ENCODE measurements around the gene ALLC. TPM values are rescaled to one million over a fixed set of nuclear protein-coding genes. Genes with fewer than 3 reads are reported as not detected.

ALLC gene
- total RNA-seq, 1 experiment from 2014 or later: not detected

GRCh38 chr2:3651691-3652648 lies 6.0 kb upstream of the ALLC start:
- Histone ChIP-seq H3K27ac (ENCODE audit: low read length) (no peak overlapping the region), H3K4me3 (ENCODE audit: low read length) (peak overlapping the region; percentile 29; the same call in 1 of the 2 replicates), H3K4me2 (ENCODE audit: low read length) (peak overlapping the region; percentile 69), H3K36me3 (ENCODE audit: low read depth, low read length) (no peaks in the 10 kb centered on the region), H3K4me1 (ENCODE audit: insufficient read depth, low read length) (peaks cover 6% of the 10 kb centered on the region; the same call in 1 of the 2 replicates), H3K9ac (ENCODE audit: low read length) (no peak overlapping the region), H4K20me1 (ENCODE audit: low read length) (no peaks in the 10 kb centered on the region), H3K9me3 (ENCODE audit: low read length) (no peaks in the 10 kb centered on the region), H3K9me2 (replicated peaks; ENCODE audit: low read length) (no peaks in the 10 kb centered on the region), H3F3A (ENCODE audit: low read length, unreplicated experiment) (no peaks in the 10 kb centered on the region), H2AFZ (ENCODE audit: low read length) (peak overlapping the region; percentile 79), H3K27me3 (ENCODE audit: low read length) (no peaks in the 10 kb centered on the region; the same call in 1 of the 2 replicates), H3K79me2 (ENCODE audit: low read length) (no peaks in the 10 kb centered on the region)
- peak; percentile 19 for ATAC-seq
- intact Hi-C loops (cut with micrococcal nuclease): loop anchor here (1.0 to 5.0 kb wide), 5 partner anchors 73 to 275 kb away; partner anchors contain the start of genes EIPR1 and TRAPPC12
- ChIA-PET POLR2A (ENCODE audit: unreplicated experiment) (no interaction called here), CTCF (no interaction called here)
- BruUV-seq (replicated peaks): no TSS peak
- TF ChIP-seq, protein P1, sequence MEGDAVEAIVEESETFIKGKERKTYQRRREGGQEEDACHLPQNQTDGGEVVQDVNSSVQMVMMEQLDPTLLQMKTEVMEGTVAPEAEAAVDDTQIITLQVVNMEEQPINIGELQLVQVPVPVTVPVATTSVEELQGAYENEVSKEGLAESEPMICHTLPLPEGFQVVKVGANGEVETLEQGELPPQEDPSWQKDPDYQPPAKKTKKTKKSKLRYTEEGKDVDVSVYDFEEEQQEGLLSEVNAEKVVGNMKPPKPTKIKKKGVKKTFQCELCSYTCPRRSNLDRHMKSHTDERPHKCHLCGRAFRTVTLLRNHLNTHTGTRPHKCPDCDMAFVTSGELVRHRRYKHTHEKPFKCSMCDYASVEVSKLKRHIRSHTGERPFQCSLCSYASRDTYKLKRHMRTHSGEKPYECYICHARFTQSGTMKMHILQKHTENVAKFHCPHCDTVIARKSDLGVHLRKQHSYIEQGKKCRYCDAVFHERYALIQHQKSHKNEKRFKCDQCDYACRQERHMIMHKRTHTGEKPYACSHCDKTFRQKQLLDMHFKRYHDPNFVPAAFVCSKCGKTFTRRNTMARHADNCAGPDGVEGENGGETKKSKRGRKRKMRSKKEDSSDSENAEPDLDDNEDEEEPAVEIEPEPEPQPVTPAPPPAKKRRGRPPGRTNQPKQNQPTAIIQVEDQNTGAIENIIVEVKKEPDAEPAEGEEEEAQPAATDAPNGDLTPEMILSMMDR (conservative IDR thresholded peaks at IDR 0.05; ENCODE audit: low read depth, low read length): no peak
- no peak for TF ChIP-seq EZH2 (IDR thresholded peaks at IDR 0.05; ENCODE audit: low read length, unreplicated experiment)
- no peak for TF ChIP-seq EZH2phosphoT487 (IDR thresholded peaks at IDR 0.05; ENCODE audit: borderline replicate concordance, low read length)
- DNase-seq: peak; percentile 6

GRCh38 chr2:3652896-3653625 lies 4.9 kb upstream of the ALLC start:
- TF ChIP-seq EZH2 (IDR thresholded peaks at IDR 0.05; ENCODE audit: low read length, unreplicated experiment): no peak
- intact Hi-C loops (cut with micrococcal nuclease): loop anchor here (5.0 kb wide), 3 partner anchors 116 to 276 kb away; partner anchors contain the start of genes EIPR1 and TRAPPC12
- no peaks in the 10 kb centered on the region; the same call in 1 of the 2 replicates for H3K27me3 ChIP-seq (ENCODE audit: low read length)
- H3K9ac ChIP-seq (ENCODE audit: low read length): no peak overlapping the region
- ChIA-PET POLR2A (ENCODE audit: unreplicated experiment) (interaction anchor here (0.7 kb wide), 1 partner anchor 43 kb away, joined by 3 read pairs; no protein-coding TSS in a partner anchor), CTCF (interaction anchor here (0.6 kb wide), 1 partner anchor 1635 kb away, joined by 3 read pairs; no protein-coding TSS in a partner anchor)
- no peak overlapping the region for H2AFZ ChIP-seq (ENCODE audit: low read length)
- DNase-seq (no peak), ATAC-seq (no peak)
- no peaks in the 10 kb centered on the region for H3K9me2 ChIP-seq (replicated peaks; ENCODE audit: low read length)
- no TSS peak for BruUV-seq (replicated peaks)
- peaks cover 6% of the 10 kb centered on the region; the same call in 1 of the 2 replicates for H3K4me1 ChIP-seq (ENCODE audit: insufficient read depth, low read length)
- no peaks in the 10 kb centered on the region for H3F3A ChIP-seq (ENCODE audit: low read length, unreplicated experiment)
- no peak overlapping the region for H3K4me3 ChIP-seq (ENCODE audit: low read length)
- H3K79me2 ChIP-seq (ENCODE audit: low read length): no peaks in the 10 kb centered on the region
- H3K9me3 ChIP-seq (ENCODE audit: low read length): no peaks in the 10 kb centered on the region
- no peak overlapping the region for H3K27ac ChIP-seq (ENCODE audit: low read length)
- no peaks in the 10 kb centered on the region for H3K36me3 ChIP-seq (ENCODE audit: low read depth, low read length)
- no peaks in the 10 kb centered on the region for H4K20me1 ChIP-seq (ENCODE audit: low read length)
- H3K4me2 ChIP-seq (ENCODE audit: low read length): no peak overlapping the region

DNA sequence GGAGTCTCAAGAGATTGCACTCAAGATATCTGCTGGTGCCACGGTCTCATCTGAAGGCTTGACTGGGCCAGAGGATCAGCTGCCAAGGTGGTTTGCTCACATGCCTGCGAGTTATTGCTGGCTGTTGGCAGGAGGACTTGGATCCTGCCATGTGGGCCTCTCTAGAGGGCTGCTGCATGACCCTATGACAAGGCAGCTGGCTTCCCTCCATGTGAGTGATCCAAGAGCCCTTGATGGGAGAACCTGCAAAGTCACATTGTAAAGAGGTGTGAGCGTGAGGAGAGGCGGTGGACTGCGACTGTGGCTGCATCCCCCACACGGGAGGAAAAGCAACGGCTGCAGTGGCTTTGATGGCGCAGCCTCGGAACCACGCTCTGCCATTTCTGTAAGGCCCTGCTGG lies 4.0 kb upstream of the ALLC start:
- Histone ChIP-seq H3K36me3 (ENCODE audit: low read depth, low read length) (no peaks in the 10 kb centered on the region), H3K4me3 (ENCODE audit: low read length) (no peak overlapping the region), H3K9me3 (ENCODE audit: low read length) (no peaks in the 10 kb centered on the region), H2AFZ (ENCODE audit: low read length) (no peak overlapping the region), H3K79me2 (ENCODE audit: low read length) (no peaks in the 10 kb centered on the region), H3K9me2 (replicated peaks; ENCODE audit: low read length) (no peaks in the 10 kb centered on the region), H3K27me3 (ENCODE audit: low read length) (no peaks in the 10 kb centered on the region; the same call in 1 of the 2 replicates), H4K20me1 (ENCODE audit: low read length) (no peaks in the 10 kb centered on the region), H3K27ac (ENCODE audit: low read length) (no peak overlapping the region), H3F3A (ENCODE audit: low read length, unreplicated experiment) (no peaks in the 10 kb centered on the region), H3K4me1 (ENCODE audit: insufficient read depth, low read length) (peaks cover 6% of the 10 kb centered on the region; the same call in 1 of the 2 replicates), H3K4me2 (ENCODE audit: low read length) (no peak overlapping the region), H3K9ac (ENCODE audit: low read length) (no peak overlapping the region)
- CTCF ChIA-PET: no interaction called here
- TF ChIP-seq, protein P1 (conservative IDR thresholded peaks at IDR 0.05; ENCODE audit: low read depth, low read length): no peak
- TF ChIP-seq EZH2 (IDR thresholded peaks at IDR 0.05; ENCODE audit: low read length, unreplicated experiment): no peak
- no peak for TF ChIP-seq EZH2phosphoT487 (IDR thresholded peaks at IDR 0.05; ENCODE audit: borderline replicate concordance, low read length)
- no peak for ATAC-seq
- BruUV-seq (replicated peaks): no TSS peak
- intact Hi-C loops (cut with micrococcal nuclease): loop anchor here (5.0 kb wide), 3 partner anchors 117 to 277 kb away; partner anchors contain the start of genes EIPR1 and TRAPPC12
- POLR2A ChIA-PET (ENCODE audit: unreplicated experiment): no interaction called here
- DNase-seq: no peak

Data from PC-3 (cell line).